DOHH2 (cell line): ENCODE measurements around the gene NOS3.

Source experiments
- H3F3A ChIP-seq: fragments of 200-600 bp; sonication (generic), shearing (Covaris generic); 2 replicates; pipeline ENCODE4 v1.6.0; 2016; ENCODE audit warnings: antibody characterized with exemption, mild to moderate bottlenecking; ENCODE audit not compliant: control insufficient read depth, insufficient read depth
- H3K27ac ChIP-seq: fragments of 200-600 bp; sonication (generic); 2 replicates; pipeline ENCODE4 v1.5.1; 2014; ENCODE audit warnings: low read depth, mild to moderate bottlenecking, low read length, moderate library complexity
- H3K27me3 ChIP-seq: fragments of 200-600 bp; sonication (generic); 2 replicates; pipeline ENCODE4 v1.6.1; 2014; ENCODE audit warnings: mild to moderate bottlenecking, low read length, mixed read lengths; ENCODE audit not compliant: control insufficient read depth
- H3K36me3 ChIP-seq: fragments of 200-600 bp; sonication (generic); 2 replicates; pipeline ENCODE4 v1.6.1; 2014; ENCODE audit warnings: mild to moderate bottlenecking, low read length, moderate library complexity, mixed read lengths; ENCODE audit not compliant: control insufficient read depth
- H3K4me1 ChIP-seq: fragments of 200-600 bp; sonication (generic); 2 replicates; pipeline ENCODE4 v1.6.1; 2014; ENCODE audit warnings: mild to moderate bottlenecking, low read length, mixed read lengths; ENCODE audit not compliant: control insufficient read depth
- H3K4me2 ChIP-seq: fragments of 200-600 bp; sonication (generic); 2 replicates; pipeline ENCODE4 v1.6.0; 2014; ENCODE audit warnings: mild to moderate bottlenecking, low read length, moderate library complexity
- H3K4me3 ChIP-seq: fragments of 200-600 bp; sonication (generic); 2 replicates; pipeline ENCODE4 v1.5.1; 2014; ENCODE audit warnings: mild to moderate bottlenecking, low read length, mixed read lengths
- H3K79me2 ChIP-seq: fragments of 200-600 bp; sonication (generic); 2 replicates; pipeline ENCODE4 v1.6.1; 2014; ENCODE audit warnings: mild to moderate bottlenecking, low read length, mixed read lengths; ENCODE audit not compliant: control insufficient read depth
- H3K9me2 ChIP-seq: fragments of 200-600 bp; sonication (generic); replicated peaks from 2 replicates; pipeline ENCODE4 v1.6.1; 2014; ENCODE audit warnings: mild to moderate bottlenecking, low read length, mixed read lengths; ENCODE audit not compliant: control insufficient read depth
- H3K9me3 ChIP-seq: fragments of 200-600 bp; sonication (generic); 2 replicates; pipeline ENCODE4 v1.6.1; 2014; ENCODE audit warnings: antibody characterized with exemption, low read length, mixed read lengths; ENCODE audit not compliant: control insufficient read depth, insufficient read depth
- H4K20me1 ChIP-seq: fragments of 200-600 bp; sonication (generic); 2 replicates; pipeline ENCODE4 v1.6.0; 2014; ENCODE audit warnings: low read depth, mild to moderate bottlenecking, antibody characterized with exemption, low read length, moderate library complexity; ENCODE audit not compliant: control insufficient read depth, insufficient read depth
- EZH2phosphoT487 ChIP-seq: fragments of 200-600 bp; sonication (generic); IDR thresholded peaks from 2 replicates; pipeline ENCODE4 v1.6.1; 2017; ENCODE audit warnings: borderline replicate concordance, mild to moderate bottlenecking, antibody characterized with exemption, low read length, moderate library complexity, mixed read lengths
- TF ChIP-seq, protein P1 (sequence below): fragments of 200-600 bp; sonication (generic); IDR thresholded peaks from one replicate; pipeline ENCODE4 v1.5.1; 2014; ENCODE audit warnings: antibody characterized with exemption, mild to moderate bottlenecking, low read depth, low read length; ENCODE audit not compliant: poor library complexity, severe bottlenecking

NOS3 gene

DNA sequence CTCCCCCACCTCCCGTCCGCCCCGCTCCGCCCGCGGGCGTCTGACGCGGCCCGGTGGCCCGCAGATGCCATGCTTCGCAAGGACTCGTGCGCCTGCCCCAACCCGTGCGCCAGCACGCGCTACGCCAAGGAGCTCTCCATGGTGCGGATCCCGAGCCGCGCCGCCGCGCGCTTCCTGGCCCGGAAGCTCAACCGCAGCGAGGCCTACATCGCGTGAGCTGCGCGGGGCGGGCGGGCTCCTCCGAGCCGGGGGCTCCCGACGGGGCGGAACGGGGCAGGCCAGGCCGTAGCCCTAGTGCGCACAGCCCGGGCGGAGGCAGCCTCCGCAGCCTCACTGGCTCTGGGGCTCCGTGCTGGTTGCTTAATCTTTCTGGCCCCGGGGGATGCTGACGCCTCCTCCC lies 60.3 kb downstream of the NOS3 start:
- H3K27me3 ChIP-seq, result peaks cover 11% of the 10 kb centered on the region; the same call in 1 of the 2 replicates
- 0 out of 2 replicates have a peak, but pooled peaks cover 5% of the 10 kb centered on the region for H3K4me1 ChIP-seq
- H3K4me2 ChIP-seq, result peak overlapping the region; percentile 11; the same call in 1 of the 2 replicates
- no peaks in the 10 kb centered on the region for H3K36me3 ChIP-seq
- H3K4me3 ChIP-seq, result no peak overlapping the region
- H4K20me1 ChIP-seq, result no peaks in the 10 kb centered on the region
- H3K9me2 ChIP-seq, result no peaks in the 10 kb centered on the region
- H3K79me2 ChIP-seq, result no peaks in the 10 kb centered on the region
- no peaks in the 10 kb centered on the region for H3K9me3 ChIP-seq
- H3F3A ChIP-seq, result no peaks in the 10 kb centered on the region
- no peak for TF ChIP-seq EZH2phosphoT487
- TF ChIP-seq, protein P1, sequence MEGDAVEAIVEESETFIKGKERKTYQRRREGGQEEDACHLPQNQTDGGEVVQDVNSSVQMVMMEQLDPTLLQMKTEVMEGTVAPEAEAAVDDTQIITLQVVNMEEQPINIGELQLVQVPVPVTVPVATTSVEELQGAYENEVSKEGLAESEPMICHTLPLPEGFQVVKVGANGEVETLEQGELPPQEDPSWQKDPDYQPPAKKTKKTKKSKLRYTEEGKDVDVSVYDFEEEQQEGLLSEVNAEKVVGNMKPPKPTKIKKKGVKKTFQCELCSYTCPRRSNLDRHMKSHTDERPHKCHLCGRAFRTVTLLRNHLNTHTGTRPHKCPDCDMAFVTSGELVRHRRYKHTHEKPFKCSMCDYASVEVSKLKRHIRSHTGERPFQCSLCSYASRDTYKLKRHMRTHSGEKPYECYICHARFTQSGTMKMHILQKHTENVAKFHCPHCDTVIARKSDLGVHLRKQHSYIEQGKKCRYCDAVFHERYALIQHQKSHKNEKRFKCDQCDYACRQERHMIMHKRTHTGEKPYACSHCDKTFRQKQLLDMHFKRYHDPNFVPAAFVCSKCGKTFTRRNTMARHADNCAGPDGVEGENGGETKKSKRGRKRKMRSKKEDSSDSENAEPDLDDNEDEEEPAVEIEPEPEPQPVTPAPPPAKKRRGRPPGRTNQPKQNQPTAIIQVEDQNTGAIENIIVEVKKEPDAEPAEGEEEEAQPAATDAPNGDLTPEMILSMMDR, result no peak
- H3K27ac ChIP-seq, result no peak overlapping the region

GRCh38 chr7:151053096-151053495 lies 62.3 kb downstream of the NOS3 start:
- Histone ChIP-seq H3K9me3 (no peaks in the 10 kb centered on the region), H3K36me3 (no peaks in the 10 kb centered on the region), H4K20me1 (no peaks in the 10 kb centered on the region), H3K79me2 (no peaks in the 10 kb centered on the region), H3K4me1 (peaks cover 13% of the 10 kb centered on the region), H3K9me2 (no peaks in the 10 kb centered on the region), H3K4me2 (no peak overlapping the region), H3K27ac (no peak overlapping the region), H3K27me3 (peaks cover 11% of the 10 kb centered on the region; the same call in 1 of the 2 replicates), H3F3A (no peaks in the 10 kb centered on the region), H3K4me3 (no peak overlapping the region)
- no peak for TF ChIP-seq EZH2phosphoT487
- TF ChIP-seq, protein P1, result no peak

DNA sequence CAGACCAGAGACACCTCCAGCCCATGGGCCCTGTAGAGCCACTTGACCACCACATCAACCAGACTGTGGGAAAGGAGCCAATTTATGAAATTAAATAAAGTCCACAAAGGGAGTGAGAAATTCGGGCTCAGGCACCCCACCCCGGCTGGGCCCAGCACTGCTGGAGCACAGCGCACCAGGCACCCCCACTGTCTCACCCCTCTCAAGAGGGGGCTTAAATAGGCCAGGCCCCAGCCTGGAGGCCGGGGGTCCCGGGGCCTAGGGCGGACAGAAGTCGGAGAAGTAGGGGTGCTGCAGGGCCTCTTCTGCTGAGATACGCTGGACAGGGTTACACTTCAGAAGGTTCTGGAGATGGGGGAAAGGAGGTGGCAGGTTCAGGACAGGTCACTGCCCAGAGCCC lies 62.9 kb downstream of the NOS3 start:
- TF ChIP-seq EZH2phosphoT487, result no peak
- TF ChIP-seq, protein P1, result no peak
- Histone ChIP-seq H3K4me2 (no peak overlapping the region), H3K27ac (no peak overlapping the region)

More for the DNA sequence above, 62.9 kb downstream of the NOS3 start:
- H3K4me3 ChIP-seq, result no peak overlapping the region
- H3K27me3 ChIP-seq, result peaks cover 11% of the 10 kb centered on the region; the same call in 1 of the 2 replicates
- peaks cover 20% of the 10 kb centered on the region for H3K4me1 ChIP-seq
- H3F3A ChIP-seq, result peaks cover 3% of the 10 kb centered on the region
- no peaks in the 10 kb centered on the region for H4K20me1 ChIP-seq
- H3K9me3 ChIP-seq, result no peaks in the 10 kb centered on the region
- no peaks in the 10 kb centered on the region for H3K9me2 ChIP-seq
- no peaks in the 10 kb centered on the region for H3K36me3 ChIP-seq
- H3K79me2 ChIP-seq, result no peaks in the 10 kb centered on the region
